BLaER1 (cell line): ENCODE data around the gene KLHL11.
"Not testable (repeated sequence)": the region's sequence is repeated elsewhere in the genome, so short reads cannot be mapped to it uniquely, and the experiment has no call there.

Source experiments
- H3K27ac ChIP-seq: shearing (Covaris generic); formaldehyde crosslinking; 2 replicates; pipeline ENCODE4 v1.8.1; 2022
- H3K27me3 ChIP-seq: shearing (Covaris generic); formaldehyde crosslinking; 2 replicates; pipeline ENCODE4 v1.8.1; 2022
- H3K36me3 ChIP-seq: shearing (Covaris generic); formaldehyde crosslinking; 2 replicates; pipeline ENCODE4 v1.8.1; 2022
- H3K4me1 ChIP-seq: shearing (Covaris generic); formaldehyde crosslinking; 2 replicates; pipeline ENCODE4 v1.8.1; 2022
- H3K4me2 ChIP-seq: shearing (Covaris generic); formaldehyde crosslinking; 2 replicates; pipeline ENCODE4 v1.8.1; 2022
- H3K4me3 ChIP-seq: shearing (Covaris generic); formaldehyde crosslinking; 2 replicates; pipeline ENCODE4 v1.8.1; 2022
- H3K9ac ChIP-seq: shearing (Covaris generic); formaldehyde crosslinking; 2 replicates; pipeline ENCODE4 v1.8.1; 2022
- H3K9me3 ChIP-seq: shearing (Covaris generic); formaldehyde crosslinking; 2 replicates; pipeline ENCODE4 v1.8.1; 2022
- H4K20me1 ChIP-seq: shearing (Covaris generic); formaldehyde crosslinking; 2 replicates; pipeline ENCODE4 v1.8.1; 2022
- Cebpa-rat ChIP-seq: shearing (Covaris generic); IDR thresholded peaks from 2 replicates; pipeline ENCODE4 v1.8.1; 2022

KLHL11 gene

DNA sequence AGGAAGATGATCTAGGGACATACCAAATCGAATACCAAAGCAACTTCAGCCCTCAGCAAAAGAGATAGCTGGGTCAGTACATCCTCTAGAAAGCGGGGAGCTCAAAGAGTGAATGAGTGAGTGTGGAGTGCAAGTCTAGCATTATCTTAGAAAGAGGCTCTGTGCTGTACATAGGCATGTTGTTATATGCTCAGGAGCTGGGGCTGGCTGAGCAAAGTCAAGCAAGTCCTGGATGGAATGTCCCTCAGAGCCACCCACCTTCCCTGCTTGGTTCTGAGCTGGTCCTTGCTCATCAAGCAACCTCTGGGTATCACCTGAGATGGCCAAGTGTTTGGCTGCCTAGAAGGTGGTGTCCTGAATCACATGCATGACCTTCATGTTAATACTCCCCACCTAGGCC is 4.9 kb upstream of the KLHL11 start:
- TF ChIP-seq Cebpa-rat = no peak
- no peaks in the 10 kb centered on the region for H3K9me3 ChIP-seq
- H3K4me2 ChIP-seq = no peak overlapping the region
- no peak overlapping the region for H3K27ac ChIP-seq
- H3K27me3 ChIP-seq = no peaks in the 10 kb centered on the region
- H3K4me1 ChIP-seq = no peaks in the 10 kb centered on the region
- H3K36me3 ChIP-seq = peaks cover 85% of the 10 kb centered on the region
- peaks cover 9% of the 10 kb centered on the region; the same call in 1 of the 2 replicates for H4K20me1 ChIP-seq
- no peak overlapping the region for H3K4me3 ChIP-seq
- H3K9ac ChIP-seq = no peak overlapping the region

DNA sequence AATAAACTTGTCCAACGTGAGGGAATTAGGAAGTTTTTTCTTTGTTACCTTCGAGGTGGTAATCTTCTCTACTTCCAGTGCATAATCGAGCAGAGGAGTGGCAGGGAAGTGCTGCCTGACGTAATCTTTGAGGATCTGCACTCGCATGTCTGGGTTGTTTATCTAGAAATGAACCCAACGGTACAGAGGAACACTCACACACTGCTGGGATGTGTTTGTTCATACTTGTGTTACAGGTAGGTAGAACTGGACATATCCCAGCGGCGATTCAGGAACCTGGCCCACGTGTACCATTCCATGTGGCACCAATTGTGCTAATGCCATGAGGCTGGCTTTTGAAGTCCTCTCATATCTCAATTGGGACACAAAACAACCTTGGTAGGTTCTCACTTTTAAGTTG is 4.2 kb upstream of the KLHL11 start:
- Histone ChIP-seq H3K4me2 (no peak overlapping the region), H3K27ac (no peak overlapping the region), H3K36me3 (peaks cover 78% of the 10 kb centered on the region), H4K20me1 (peaks cover 11% of the 10 kb centered on the region), H3K9me3 (no peaks in the 10 kb centered on the region), H3K4me3 (no peak overlapping the region), H3K4me1 (no peaks in the 10 kb centered on the region), H3K27me3 (no peaks in the 10 kb centered on the region), H3K9ac (no peak overlapping the region)
- TF ChIP-seq Cebpa-rat = no peak

DNA sequence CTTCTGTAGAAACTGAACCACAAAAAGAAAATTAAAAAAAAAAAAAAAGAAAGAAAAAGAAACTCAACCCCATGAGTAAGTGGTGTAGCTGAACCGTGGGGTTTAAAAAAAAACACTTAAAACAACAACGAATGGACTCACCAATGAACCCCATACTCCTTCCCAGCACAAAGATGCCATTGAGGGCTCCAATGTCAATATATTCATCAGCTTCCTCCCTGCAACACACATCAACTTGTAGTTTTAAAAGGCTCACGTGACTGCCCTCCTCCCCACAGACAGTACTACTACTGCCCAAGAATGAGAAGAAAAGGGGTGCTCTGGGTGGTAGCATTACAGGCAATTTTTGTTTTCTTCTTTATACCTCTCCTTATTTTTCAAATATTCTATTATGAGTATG is 3.3 kb upstream of the KLHL11 start:
- H3K4me3 ChIP-seq = no peak overlapping the region
- H3K9me3 ChIP-seq = no peaks in the 10 kb centered on the region
- no peak overlapping the region for H3K27ac ChIP-seq
- TF ChIP-seq Cebpa-rat = no peak
- H3K4me1 ChIP-seq = peaks cover 7% of the 10 kb centered on the region
- no peak overlapping the region for H3K9ac ChIP-seq
- H3K4me2 ChIP-seq = no peak overlapping the region
- no peaks in the 10 kb centered on the region for H3K27me3 ChIP-seq
- H4K20me1 ChIP-seq = peaks cover 19% of the 10 kb centered on the region
- peaks cover 70% of the 10 kb centered on the region for H3K36me3 ChIP-seq

DNA sequence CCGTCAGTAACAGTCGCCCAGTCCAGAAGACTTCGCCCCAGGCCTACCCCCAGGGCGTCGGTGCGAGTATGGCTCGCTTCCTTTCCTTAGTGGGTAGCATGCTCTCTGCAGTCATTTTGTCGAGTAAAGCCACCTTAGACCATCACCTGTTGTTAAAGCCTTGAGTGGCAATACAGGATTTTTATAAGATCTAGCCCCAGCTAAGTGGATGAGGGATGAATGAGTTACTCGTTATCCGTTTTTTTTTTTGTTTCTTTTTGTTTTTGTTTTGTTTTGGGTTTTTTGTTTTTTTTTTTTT is 322 bp upstream of the KLHL11 start:
- H3K9me3 ChIP-seq = no peaks in the 10 kb centered on the region
- H4K20me1 ChIP-seq = peaks cover 45% of the 10 kb centered on the region
- H3K27me3 ChIP-seq = no peaks in the 10 kb centered on the region
- peaks cover 39% of the 10 kb centered on the region for H3K36me3 ChIP-seq
- no peak for TF ChIP-seq Cebpa-rat
- H3K4me2 ChIP-seq = peak overlapping the region; percentile 76
- H3K27ac ChIP-seq = no peak overlapping the region
- H3K9ac ChIP-seq = peak overlapping the region; percentile 94; the same call in 1 of the 2 replicates
- H3K4me1 ChIP-seq = peaks cover 38% of the 10 kb centered on the region
- H3K4me3 ChIP-seq = peak overlapping the region; percentile 85

DNA sequence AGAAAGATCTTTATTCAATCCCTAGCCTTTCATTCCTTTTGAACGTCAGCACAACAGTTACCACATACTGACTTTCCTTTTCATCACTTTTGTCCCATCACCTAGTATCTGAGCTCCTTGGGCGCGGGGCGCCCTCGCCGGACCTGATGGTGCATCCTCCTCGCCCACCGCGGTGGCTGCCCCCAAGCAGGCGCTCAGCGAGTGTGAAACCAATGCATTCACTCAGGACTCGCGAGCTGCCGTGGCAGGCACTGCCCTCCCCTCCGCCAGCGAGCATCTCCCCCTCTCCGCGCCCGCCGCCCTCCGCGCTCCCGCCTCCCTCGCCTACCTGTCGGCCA is 756 bp downstream of the KLHL11 start:
- Histone ChIP-seq H3K9me3 (no peaks in the 10 kb centered on the region), H3K27ac (peak overlapping the region; percentile 90)

DNA sequence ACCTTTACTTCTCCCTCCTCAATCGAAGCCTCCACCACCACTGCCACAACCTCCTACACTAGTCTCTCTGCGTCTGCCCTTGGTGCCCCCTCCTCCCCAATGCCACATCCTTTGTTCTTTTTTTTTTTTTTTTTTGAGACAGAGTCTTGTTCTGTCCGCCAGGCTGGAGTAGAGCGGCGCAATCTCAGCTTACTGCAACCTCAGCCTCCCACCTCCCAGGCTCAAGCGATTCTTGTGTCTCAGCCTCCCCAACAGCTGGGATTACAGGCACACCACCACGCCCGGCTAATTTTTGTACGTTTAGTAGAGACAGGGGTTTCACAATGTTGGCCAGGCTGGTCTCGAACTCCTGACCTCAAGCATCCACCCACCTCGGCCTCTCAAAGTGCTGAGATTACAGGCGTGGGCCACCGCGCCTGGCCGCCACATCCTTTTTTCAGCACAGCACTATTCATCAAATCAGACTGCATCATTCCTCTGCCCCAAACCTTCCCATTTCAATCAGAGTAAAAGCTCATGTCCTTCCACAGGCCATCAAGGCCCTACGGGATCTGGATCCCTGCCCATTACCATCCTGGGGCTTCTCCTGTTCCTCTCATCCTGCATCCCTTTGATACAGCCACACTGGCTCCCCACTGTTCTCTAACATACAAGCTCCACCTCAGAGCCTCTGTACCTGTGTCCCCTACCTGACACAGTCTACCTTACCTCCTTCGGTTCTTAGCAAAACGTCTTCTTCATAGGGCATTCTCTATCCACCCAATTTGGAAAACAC is 2.0 kb downstream of the KLHL11 start:
- peak overlapping the region; percentile 85 for H3K4me3 ChIP-seq
- H3K9me3 ChIP-seq = no peaks in the 10 kb centered on the region
- peak overlapping the region; percentile 94 for H3K9ac ChIP-seq
- peaks cover 40% of the 10 kb centered on the region for H3K4me1 ChIP-seq
- peaks cover 17% of the 10 kb centered on the region for H3K36me3 ChIP-seq
- no peak overlapping the region for H3K27ac ChIP-seq
- peaks cover 64% of the 10 kb centered on the region for H4K20me1 ChIP-seq
- H3K4me2 ChIP-seq = peak overlapping the region; percentile 97
- TF ChIP-seq Cebpa-rat = no peak
- no peaks in the 10 kb centered on the region for H3K27me3 ChIP-seq

More for the DNA sequence above, 756 bp downstream of the KLHL11 start:
- H3K4me2 ChIP-seq = peak overlapping the region; percentile 97
- peaks cover 40% of the 10 kb centered on the region for H3K4me1 ChIP-seq
- H3K9ac ChIP-seq = peak overlapping the region; percentile 94
- H4K20me1 ChIP-seq = peaks cover 51% of the 10 kb centered on the region
- no peak for TF ChIP-seq Cebpa-rat
- no peaks in the 10 kb centered on the region for H3K27me3 ChIP-seq
- H3K36me3 ChIP-seq = peaks cover 29% of the 10 kb centered on the region
- peak overlapping the region; percentile 85 for H3K4me3 ChIP-seq

DNA sequence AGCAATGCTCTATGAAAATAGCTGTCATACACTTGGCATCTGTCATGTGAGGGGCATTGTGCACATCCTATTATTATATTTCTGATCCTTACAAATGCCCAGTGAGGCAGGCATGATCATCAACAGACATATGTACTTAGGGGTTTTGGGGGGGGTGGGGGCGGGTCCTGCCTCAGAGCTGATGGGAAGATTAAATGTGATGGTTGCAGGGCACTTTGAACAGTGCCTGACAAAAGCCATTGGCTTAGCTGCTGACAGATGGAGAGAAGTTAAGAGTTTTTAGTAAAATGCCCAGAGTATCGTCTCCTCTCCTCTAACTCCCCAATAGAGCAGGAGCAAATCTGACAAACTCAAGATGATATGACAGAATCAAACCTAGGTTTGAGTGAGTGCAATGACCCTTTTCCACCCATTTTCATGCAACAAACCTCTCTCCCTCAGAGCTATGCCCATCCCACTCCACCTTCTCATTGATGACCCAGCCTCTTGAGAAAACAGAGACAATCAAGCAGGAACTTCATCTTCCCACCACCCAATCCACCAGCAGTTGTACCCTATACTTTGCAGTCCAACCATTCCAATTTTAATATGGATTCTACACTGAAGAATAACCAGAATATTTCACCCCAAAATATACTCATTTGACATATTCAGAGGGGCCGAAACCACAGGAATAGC is 4.8 kb downstream of the KLHL11 start:
- H3K4me3 ChIP-seq = no peak overlapping the region

DNA sequence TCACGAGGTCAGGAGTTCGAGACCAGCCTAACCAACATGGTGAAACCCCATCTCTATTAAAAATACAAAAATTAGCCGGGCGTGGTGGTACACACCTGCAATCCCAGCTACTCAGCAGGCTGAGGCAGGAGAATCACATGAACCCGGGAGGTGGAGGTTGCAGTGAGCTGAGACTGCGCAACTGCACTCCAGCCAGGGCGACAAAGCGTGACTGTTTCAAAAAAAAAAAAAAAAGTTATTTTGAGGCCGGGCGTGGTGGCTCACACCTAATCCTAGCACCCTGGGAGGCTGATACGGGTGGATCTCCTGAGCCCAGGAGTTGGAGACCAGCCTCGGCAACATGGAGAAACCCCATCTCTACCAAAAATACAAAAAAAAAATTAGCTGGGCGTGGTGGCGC is 13.8 kb downstream of the KLHL11 start:
- Histone ChIP-seq H3K36me3 (peaks cover 50% of the 10 kb centered on the region), H3K4me1 (peaks cover 38% of the 10 kb centered on the region), H4K20me1 (peaks cover 94% of the 10 kb centered on the region), H3K4me2 (peak overlapping the region; percentile 49)
- H3K27me3 ChIP-seq, H3K4me3 ChIP-seq, H3K9me3 ChIP-seq, H3K9ac ChIP-seq, H3K27ac ChIP-seq: not testable (repeated sequence)

More for the DNA sequence above, 4.8 kb downstream of the KLHL11 start:
- H3K27ac ChIP-seq = no peak overlapping the region
- no peak overlapping the region for H3K9ac ChIP-seq
- H4K20me1 ChIP-seq = peaks cover 92% of the 10 kb centered on the region
- H3K4me1 ChIP-seq = peaks cover 40% of the 10 kb centered on the region
- H3K36me3 ChIP-seq = peaks cover 15% of the 10 kb centered on the region
- no peak overlapping the region for H3K4me2 ChIP-seq
- no peak for TF ChIP-seq Cebpa-rat
- no peaks in the 10 kb centered on the region for H3K27me3 ChIP-seq
- H3K9me3 ChIP-seq = no peaks in the 10 kb centered on the region

DNA sequence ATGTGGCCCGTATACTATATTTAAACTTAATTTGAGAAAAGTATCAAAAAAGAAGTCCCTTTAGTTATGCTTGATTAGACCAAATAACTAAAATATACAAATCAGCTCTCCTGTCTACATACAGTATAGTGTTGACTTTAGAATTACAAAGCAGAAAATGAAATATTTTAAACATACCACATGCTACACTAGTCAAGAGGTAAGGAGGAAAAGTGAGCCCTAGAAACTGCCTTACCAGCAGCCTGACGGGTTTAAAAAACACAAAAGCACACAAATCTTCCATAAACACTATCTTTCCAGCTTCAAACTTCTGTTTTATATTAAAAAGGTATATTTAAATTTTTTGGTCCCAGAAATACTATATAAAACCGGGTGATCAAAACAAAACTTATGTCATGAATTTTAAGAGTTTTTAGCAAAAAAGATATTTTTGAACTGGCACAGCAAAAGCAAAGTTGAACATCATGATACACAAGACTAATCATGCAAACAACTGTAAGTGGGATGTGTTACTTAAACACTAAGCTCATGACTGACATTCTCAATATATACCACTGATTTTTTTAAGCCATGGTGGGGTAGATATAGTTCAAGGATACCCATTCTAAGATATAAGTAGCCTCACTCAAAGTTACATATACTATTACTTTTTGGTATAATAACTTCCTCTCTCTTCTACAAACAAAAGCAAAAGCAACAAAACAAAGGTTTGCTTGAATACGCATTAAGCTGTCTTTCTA is 15.8 kb downstream of the KLHL11 start:
- no peak overlapping the region for H3K9ac ChIP-seq
- H3K4me2 ChIP-seq = peak overlapping the region; percentile 54
- H3K27ac ChIP-seq = 0 out of 2 replicates have a peak overlapping the region, but pooled peaks have one; percentile 5
- peaks cover 38% of the 10 kb centered on the region for H3K4me1 ChIP-seq
- no peak for TF ChIP-seq Cebpa-rat
- peaks cover 35% of the 10 kb centered on the region for H3K36me3 ChIP-seq
- peaks cover 75% of the 10 kb centered on the region for H4K20me1 ChIP-seq
- H3K4me3 ChIP-seq = no peak overlapping the region
- H3K27me3 ChIP-seq = no peaks in the 10 kb centered on the region
- no peaks in the 10 kb centered on the region for H3K9me3 ChIP-seq

DNA sequence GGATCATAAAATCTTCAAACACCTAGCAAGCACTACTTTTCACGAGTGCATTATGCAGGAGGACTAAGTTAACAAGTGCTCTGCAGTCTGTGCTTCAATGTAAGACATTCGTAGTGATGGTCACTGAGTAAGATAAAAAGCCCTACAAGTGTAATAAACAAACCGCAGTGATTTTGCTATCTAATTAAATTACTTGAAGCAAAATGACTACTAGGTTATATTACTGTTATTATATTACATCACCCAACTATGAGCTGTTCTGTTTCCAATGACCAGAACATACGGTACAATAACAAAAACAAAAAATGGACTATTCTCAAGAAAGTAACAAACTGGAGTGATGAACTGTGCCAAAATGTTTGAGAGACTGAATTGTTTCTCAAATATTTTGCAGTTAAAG is 16.4 kb downstream of the KLHL11 start:
- no peak for TF ChIP-seq Cebpa-rat
- H3K36me3 ChIP-seq = peaks cover 29% of the 10 kb centered on the region
- no peak overlapping the region for H3K4me3 ChIP-seq
- H3K9me3 ChIP-seq = no peaks in the 10 kb centered on the region
- H3K4me2 ChIP-seq = peak overlapping the region; percentile 54
- peaks cover 68% of the 10 kb centered on the region for H4K20me1 ChIP-seq
- no peak overlapping the region for H3K27ac ChIP-seq
- H3K4me1 ChIP-seq = peaks cover 38% of the 10 kb centered on the region
- H3K9ac ChIP-seq = no peak overlapping the region
- H3K27me3 ChIP-seq = no peaks in the 10 kb centered on the region
